SHP77 (cell line): ENCODE results near the gene PRKACB.

Experiments
- DNase-seq, 2 experiments: peaks; one replicate each; lab custom pipeline; 2025; lab: John Stamatoyannopoulos, UW

Gene PRKACB

GRCh38 chr1:84156210-84156621, 12.1 kb downstream of the PRKACB start:
- no peak for DNase-seq

GRCh38 chr1:84159533-84160240, 15.6 kb downstream of the PRKACB start:
- no peak for DNase-seq

GRCh38 chr1:84162295-84162694, 18.2 kb downstream of the PRKACB start:
- DNase-seq: no peak

- no peak for DNase-seq
Measured at GRCh38 chr1:84163123-84163931, 19.3 kb downstream of the PRKACB start.

- peak in 1 of 2 experiments; percentile 8 for DNase-seq
Measured at GRCh38 chr1:84164161-84164560, 20.1 kb downstream of the PRKACB start.

GRCh38 chr1:84164567-84165021, 20.5 kb downstream of the PRKACB start:
- peak; percentile 26 to 30 for DNase-seq

- DNase-seq: no peak
Measured at GRCh38 chr1:84165601-84166000, 21.5 kb downstream of the PRKACB start.

- no peak for DNase-seq
Measured at GRCh38 chr1:84166797-84167196, 22.7 kb downstream of the PRKACB start.

- no peak for DNase-seq
Measured at GRCh38 chr1:84168783-84169182, 24.7 kb downstream of the PRKACB start.

GRCh38 chr1:84170171-84170570, 26.1 kb downstream of the PRKACB start:
- no peak for DNase-seq

- no peak for DNase-seq
Measured at GRCh38 chr1:84171481-84171880, 27.4 kb downstream of the PRKACB start.

GRCh38 chr1:84174051-84174556, 30.0 kb downstream of the PRKACB start:
- no peak for DNase-seq

GRCh38 chr1:84181350-84182005, 37.4 kb downstream of the PRKACB start:
- DNase-seq: no peak

- no peak for DNase-seq
Measured at GRCh38 chr1:84190455-84190854, 46.4 kb downstream of the PRKACB start.

- no peak for DNase-seq
Measured at GRCh38 chr1:84192681-84193080, 48.6 kb downstream of the PRKACB start.

GRCh38 chr1:84198832-84199231, 54.8 kb downstream of the PRKACB start:
- no peak for DNase-seq

- DNase-seq: no peak
Measured at GRCh38 chr1:84199257-84199656, 55.2 kb downstream of the PRKACB start.

- DNase-seq: no peak
Measured at GRCh38 chr1:84202126-84202525, 58.1 kb downstream of the PRKACB start.

GRCh38 chr1:84206375-84206774, 62.3 kb downstream of the PRKACB start:
- DNase-seq: no peak

GRCh38 chr1:84208935-84209334, 64.9 kb downstream of the PRKACB start:
- DNase-seq: no peak

- no peak for DNase-seq
Measured at GRCh38 chr1:84214115-84214956, 70.3 kb downstream of the PRKACB start.

GRCh38 chr1:84217239-84217638, 73.2 kb downstream of the PRKACB start:
- no peak for DNase-seq
